VCaP (cell line): Measurements from ENCODE around the gene MYO7A.

Source experiments
- H3K27ac ChIP-seq: fragments of 450-650 bp; 2 replicates; pipeline ENCODE4 v1.5.1; 2017
- TF ChIP-seq, protein P1 (sequence below): fragments of 450-650 bp; conservative IDR thresholded peaks from 2 replicates; pipeline ENCODE4 v1.5.1; 2017; ENCODE audit warnings: mild to moderate bottlenecking, moderate library complexity

MYO7A gene

DNA sequence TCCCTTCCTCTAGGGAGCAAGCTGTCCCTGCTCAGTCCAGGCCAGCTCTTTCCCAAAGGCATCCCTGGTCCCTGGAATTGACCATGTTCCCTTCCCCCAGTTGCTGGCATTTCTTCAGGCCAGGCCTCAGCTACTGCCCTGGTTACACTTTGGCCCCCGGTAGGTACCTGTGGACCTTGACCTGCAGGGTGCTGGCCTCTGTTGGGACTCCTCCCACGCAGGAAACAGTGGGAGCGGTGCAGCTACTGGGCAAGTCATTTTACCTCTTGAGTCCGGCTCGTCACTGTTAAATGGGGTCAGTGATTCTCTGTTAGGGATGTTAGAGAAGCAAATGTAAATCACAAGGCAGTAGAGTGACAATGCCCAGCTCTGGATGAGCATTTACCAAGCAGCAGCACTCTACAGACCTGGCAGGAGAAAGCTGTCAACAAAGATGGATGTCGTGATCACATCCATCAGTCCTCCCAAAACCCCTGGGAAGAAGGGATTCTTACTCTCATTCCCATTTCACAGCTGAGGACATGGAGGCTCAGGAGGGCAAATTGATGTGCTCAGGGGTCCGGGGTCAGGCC lies 16.9 kb downstream of the MYO7A start:
- TF ChIP-seq, protein P1, sequence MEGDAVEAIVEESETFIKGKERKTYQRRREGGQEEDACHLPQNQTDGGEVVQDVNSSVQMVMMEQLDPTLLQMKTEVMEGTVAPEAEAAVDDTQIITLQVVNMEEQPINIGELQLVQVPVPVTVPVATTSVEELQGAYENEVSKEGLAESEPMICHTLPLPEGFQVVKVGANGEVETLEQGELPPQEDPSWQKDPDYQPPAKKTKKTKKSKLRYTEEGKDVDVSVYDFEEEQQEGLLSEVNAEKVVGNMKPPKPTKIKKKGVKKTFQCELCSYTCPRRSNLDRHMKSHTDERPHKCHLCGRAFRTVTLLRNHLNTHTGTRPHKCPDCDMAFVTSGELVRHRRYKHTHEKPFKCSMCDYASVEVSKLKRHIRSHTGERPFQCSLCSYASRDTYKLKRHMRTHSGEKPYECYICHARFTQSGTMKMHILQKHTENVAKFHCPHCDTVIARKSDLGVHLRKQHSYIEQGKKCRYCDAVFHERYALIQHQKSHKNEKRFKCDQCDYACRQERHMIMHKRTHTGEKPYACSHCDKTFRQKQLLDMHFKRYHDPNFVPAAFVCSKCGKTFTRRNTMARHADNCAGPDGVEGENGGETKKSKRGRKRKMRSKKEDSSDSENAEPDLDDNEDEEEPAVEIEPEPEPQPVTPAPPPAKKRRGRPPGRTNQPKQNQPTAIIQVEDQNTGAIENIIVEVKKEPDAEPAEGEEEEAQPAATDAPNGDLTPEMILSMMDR = no peak
- no peak overlapping the region for H3K27ac ChIP-seq

DNA sequence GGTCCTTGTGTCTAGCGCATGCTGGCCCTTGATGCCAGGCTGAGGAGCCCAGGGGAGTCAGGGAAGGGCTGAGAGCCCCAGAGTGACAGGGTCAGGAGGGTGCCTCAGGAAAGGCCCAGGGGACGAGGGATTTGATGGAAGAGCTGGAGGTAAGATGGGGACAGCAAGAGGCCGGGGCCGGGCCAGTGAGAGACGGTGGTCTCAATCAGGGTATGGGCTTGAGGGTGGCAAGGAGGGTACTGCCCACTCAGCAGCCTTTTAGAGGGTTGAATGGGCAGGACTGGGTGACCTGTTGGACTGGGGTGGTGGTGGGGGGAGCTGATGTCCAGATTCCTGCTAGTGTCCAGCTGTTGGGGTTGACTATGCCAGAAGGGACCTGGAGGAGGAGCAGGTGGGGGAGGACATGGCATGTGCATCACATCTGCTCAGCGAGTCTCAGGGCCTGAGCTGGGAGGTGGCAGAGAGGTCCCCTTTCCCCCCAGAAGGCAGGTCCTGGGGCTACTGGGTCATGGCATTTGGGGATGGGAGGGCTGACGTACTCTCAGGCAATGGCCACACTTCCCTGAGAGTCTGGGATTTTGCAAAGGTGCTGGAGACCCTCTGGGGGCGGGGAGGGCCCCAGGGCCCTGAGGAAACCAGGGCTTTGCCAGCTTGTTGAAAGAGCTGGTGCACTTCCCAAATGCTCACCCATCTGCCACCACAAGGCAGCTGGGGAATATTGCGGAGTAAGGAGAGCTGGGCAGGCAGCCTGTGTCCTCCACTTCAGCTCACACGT lies 18.4 kb downstream of the MYO7A start:
- H3K27ac ChIP-seq = no peak overlapping the region
- TF ChIP-seq, protein P1 = no peak

GRCh38 chr11:77147036-77147315 lies 18.9 kb downstream of the MYO7A start:
- TF ChIP-seq, protein P1 = no peak
- no peak overlapping the region for H3K27ac ChIP-seq

- no peak overlapping the region for H3K27ac ChIP-seq
- TF ChIP-seq, protein P1 = no peak
Measured at GRCh38 chr11:77147668-77148321, 19.7 kb downstream of the MYO7A start.

DNA sequence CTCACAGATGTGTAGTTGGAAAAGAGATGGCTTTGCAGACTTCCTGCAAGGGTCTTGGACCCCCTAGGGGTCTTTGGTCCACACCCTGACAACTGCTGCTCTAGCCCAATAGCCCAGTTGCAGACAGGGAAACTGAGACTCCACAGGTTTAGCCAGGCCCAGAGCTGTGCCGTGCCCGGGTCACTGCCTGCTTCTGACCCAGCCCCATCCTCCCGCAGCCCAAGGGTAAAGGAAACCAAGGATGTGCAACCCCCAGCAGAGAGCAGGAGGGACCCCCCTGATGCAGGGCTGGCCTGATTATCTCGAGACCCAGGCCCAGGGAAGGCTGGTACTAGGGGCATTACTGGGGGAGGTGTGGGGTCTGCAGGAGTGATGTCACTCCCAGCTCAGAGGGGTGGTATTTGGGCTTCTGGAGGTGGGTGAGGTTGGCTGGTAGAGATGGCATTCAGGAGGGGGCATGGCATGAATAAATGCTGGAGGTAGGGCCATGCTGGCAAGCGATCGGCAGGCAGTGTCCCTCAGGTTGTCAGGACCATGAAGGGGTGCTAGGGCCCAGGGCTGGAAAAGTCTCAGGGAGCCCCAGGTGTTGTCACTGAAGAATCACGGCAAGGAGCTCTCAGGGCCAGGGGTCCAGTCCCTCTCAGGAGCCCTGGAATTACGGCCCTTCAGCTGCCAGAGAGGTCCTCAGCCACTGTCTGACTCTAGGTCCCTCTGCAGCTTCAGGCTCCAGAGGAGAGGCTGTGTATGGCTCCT lies 21.1 kb downstream of the MYO7A start:
- no peak overlapping the region for H3K27ac ChIP-seq
- TF ChIP-seq, protein P1 = no peak

- H3K27ac ChIP-seq = no peak overlapping the region
- TF ChIP-seq, protein P1 = no peak
Measured at GRCh38 chr11:77149716-77150392, 21.8 kb downstream of the MYO7A start.
